Measurements from ENCODE around the gene CACNA1C.

The CACNA1C gene

GRCh38 chr12:2058837-2059236, 6.0 kb downstream of the CACNA1C start:
- Histone ChIP-seq H3K4me2 (ENCODE audit: low read length) (no peak overlapping the region), H4K20me1 (ENCODE audit: control insufficient read depth, insufficient read depth, low read depth, low read length) (no peaks in the 10 kb centered on the region), H3F3A (ENCODE audit: control insufficient read depth, insufficient read depth) (no peaks in the 10 kb centered on the region), H3K4me1 (ENCODE audit: control insufficient read depth, low read length) (no peaks in the 10 kb centered on the region), H3K36me3 (ENCODE audit: control insufficient read depth, low read length) (no peaks in the 10 kb centered on the region), H3K27ac (ENCODE audit: low read depth, low read length) (no peak overlapping the region), H3K79me2 (ENCODE audit: control insufficient read depth, low read length) (no peaks in the 10 kb centered on the region), H3K27me3 (ENCODE audit: control insufficient read depth, low read length) (peaks cover 55% of the 10 kb centered on the region), H3K9me2 (replicated peaks; ENCODE audit: control insufficient read depth, low read length) (no peaks in the 10 kb centered on the region), H3K9me3 (ENCODE audit: control insufficient read depth, insufficient read depth, low read length) (no peaks in the 10 kb centered on the region), H3K4me3 (ENCODE audit: low read length) (no peak overlapping the region)
- no peak for TF ChIP-seq EZH2phosphoT487 (IDR thresholded peaks at IDR 0.05; ENCODE audit: borderline replicate concordance, low read length)
- TF ChIP-seq, protein P1, sequence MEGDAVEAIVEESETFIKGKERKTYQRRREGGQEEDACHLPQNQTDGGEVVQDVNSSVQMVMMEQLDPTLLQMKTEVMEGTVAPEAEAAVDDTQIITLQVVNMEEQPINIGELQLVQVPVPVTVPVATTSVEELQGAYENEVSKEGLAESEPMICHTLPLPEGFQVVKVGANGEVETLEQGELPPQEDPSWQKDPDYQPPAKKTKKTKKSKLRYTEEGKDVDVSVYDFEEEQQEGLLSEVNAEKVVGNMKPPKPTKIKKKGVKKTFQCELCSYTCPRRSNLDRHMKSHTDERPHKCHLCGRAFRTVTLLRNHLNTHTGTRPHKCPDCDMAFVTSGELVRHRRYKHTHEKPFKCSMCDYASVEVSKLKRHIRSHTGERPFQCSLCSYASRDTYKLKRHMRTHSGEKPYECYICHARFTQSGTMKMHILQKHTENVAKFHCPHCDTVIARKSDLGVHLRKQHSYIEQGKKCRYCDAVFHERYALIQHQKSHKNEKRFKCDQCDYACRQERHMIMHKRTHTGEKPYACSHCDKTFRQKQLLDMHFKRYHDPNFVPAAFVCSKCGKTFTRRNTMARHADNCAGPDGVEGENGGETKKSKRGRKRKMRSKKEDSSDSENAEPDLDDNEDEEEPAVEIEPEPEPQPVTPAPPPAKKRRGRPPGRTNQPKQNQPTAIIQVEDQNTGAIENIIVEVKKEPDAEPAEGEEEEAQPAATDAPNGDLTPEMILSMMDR (IDR thresholded peaks at IDR 0.05; ENCODE audit: low read depth, low read length, poor library complexity, severe bottlenecking): no peak

GRCh38 chr12:2061402-2061801, 8.6 kb downstream of the CACNA1C start:
- Histone ChIP-seq H3K9me3 (ENCODE audit: control insufficient read depth, insufficient read depth, low read length) (no peaks in the 10 kb centered on the region), H3K79me2 (ENCODE audit: control insufficient read depth, low read length) (no peaks in the 10 kb centered on the region), H3K4me1 (ENCODE audit: control insufficient read depth, low read length) (no peaks in the 10 kb centered on the region), H3K4me2 (ENCODE audit: low read length) (no peak overlapping the region), H3K9me2 (replicated peaks; ENCODE audit: control insufficient read depth, low read length) (no peaks in the 10 kb centered on the region), H3K4me3 (ENCODE audit: low read length) (no peak overlapping the region), H3K27me3 (ENCODE audit: control insufficient read depth, low read length) (peaks cover 37% of the 10 kb centered on the region), H3K36me3 (ENCODE audit: control insufficient read depth, low read length) (no peaks in the 10 kb centered on the region), H4K20me1 (ENCODE audit: control insufficient read depth, insufficient read depth, low read depth, low read length) (no peaks in the 10 kb centered on the region), H3F3A (ENCODE audit: control insufficient read depth, insufficient read depth) (no peaks in the 10 kb centered on the region), H3K27ac (ENCODE audit: low read depth, low read length) (no peak overlapping the region)
- TF ChIP-seq EZH2phosphoT487 (IDR thresholded peaks at IDR 0.05; ENCODE audit: borderline replicate concordance, low read length): no peak
- TF ChIP-seq, protein P1 (IDR thresholded peaks at IDR 0.05; ENCODE audit: low read depth, low read length, poor library complexity, severe bottlenecking): no peak

DNA sequence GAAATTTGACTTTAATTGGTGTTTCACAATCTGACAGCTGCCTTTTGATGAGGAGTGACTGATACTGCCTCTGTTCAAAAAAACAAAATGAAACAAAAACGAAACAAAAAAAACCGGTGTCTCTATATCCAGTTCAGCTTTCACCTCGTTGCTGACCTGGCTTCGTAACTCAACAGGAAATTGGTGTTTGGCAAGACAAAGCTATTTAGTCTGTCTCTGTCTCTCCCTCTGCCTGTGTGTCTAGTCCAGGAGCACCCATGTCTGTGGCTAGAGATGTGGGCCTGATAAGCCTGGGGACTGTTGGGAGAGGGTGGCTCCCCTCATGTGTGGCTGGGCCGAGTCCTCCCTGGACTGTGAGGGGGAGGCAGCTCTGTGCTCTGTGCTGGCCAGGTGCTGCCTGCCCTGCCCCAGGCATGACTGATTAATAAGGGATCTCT, 11.3 kb downstream of the CACNA1C start:
- TF ChIP-seq EZH2phosphoT487 (IDR thresholded peaks at IDR 0.05; ENCODE audit: borderline replicate concordance, low read length): no peak
- TF ChIP-seq, protein P1 (IDR thresholded peaks at IDR 0.05; ENCODE audit: low read depth, low read length, poor library complexity, severe bottlenecking): no peak

More for the DNA sequence above, 11.3 kb downstream of the CACNA1C start:
- no peak overlapping the region for H3K4me2 ChIP-seq (ENCODE audit: low read length)
- H4K20me1 ChIP-seq (ENCODE audit: control insufficient read depth, insufficient read depth, low read depth, low read length): no peaks in the 10 kb centered on the region
- H3K36me3 ChIP-seq (ENCODE audit: control insufficient read depth, low read length): no peaks in the 10 kb centered on the region
- H3K4me1 ChIP-seq (ENCODE audit: control insufficient read depth, low read length): no peaks in the 10 kb centered on the region
- H3K9me2 ChIP-seq (replicated peaks; ENCODE audit: control insufficient read depth, low read length): no peaks in the 10 kb centered on the region
- H3K4me3 ChIP-seq (ENCODE audit: low read length): no peak overlapping the region
- H3K27me3 ChIP-seq (ENCODE audit: control insufficient read depth, low read length): peaks cover 13% of the 10 kb centered on the region
- H3F3A ChIP-seq (ENCODE audit: control insufficient read depth, insufficient read depth): no peaks in the 10 kb centered on the region
- no peak overlapping the region for H3K27ac ChIP-seq (ENCODE audit: low read depth, low read length)
- H3K79me2 ChIP-seq (ENCODE audit: control insufficient read depth, low read length): no peaks in the 10 kb centered on the region
- no peaks in the 10 kb centered on the region for H3K9me3 ChIP-seq (ENCODE audit: control insufficient read depth, insufficient read depth, low read length)

All from DOHH2 (cell line).